ENCODE results near the gene TPSAB1. TPM values are rescaled to one million over a fixed set of nuclear protein-coding genes. Genes with fewer than 3 reads are reported as not detected.

TPSAB1 gene
- total RNA-seq, 1 experiment from 2014 or later, result not detected

DNA sequence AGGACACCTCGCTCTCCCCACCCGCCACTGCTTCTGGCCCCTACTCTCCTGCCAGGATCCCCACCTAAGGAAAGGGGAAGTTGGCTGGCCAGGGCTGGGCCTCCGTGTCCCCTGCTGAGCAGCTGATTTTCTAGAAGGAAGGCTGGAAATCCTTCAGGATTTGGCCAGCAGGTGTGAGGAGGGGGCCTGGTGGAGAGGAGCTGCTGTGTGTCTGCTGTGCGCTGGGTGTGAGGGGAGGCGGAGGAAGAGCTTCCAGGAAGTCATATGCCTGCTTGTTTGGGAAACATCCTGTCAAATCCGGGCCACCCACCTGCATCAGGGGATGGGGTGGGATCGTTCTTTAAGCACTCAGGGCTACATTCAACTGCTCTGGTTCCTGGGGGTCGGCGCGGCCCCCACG, 44.0 kb upstream of the TPSAB1 start:
- H3K4me3 ChIP-seq (ENCODE audit: low read depth in 2 of 2, low read length in 2 of 2), result no peak overlapping the region
- TF ChIP-seq, protein P1, sequence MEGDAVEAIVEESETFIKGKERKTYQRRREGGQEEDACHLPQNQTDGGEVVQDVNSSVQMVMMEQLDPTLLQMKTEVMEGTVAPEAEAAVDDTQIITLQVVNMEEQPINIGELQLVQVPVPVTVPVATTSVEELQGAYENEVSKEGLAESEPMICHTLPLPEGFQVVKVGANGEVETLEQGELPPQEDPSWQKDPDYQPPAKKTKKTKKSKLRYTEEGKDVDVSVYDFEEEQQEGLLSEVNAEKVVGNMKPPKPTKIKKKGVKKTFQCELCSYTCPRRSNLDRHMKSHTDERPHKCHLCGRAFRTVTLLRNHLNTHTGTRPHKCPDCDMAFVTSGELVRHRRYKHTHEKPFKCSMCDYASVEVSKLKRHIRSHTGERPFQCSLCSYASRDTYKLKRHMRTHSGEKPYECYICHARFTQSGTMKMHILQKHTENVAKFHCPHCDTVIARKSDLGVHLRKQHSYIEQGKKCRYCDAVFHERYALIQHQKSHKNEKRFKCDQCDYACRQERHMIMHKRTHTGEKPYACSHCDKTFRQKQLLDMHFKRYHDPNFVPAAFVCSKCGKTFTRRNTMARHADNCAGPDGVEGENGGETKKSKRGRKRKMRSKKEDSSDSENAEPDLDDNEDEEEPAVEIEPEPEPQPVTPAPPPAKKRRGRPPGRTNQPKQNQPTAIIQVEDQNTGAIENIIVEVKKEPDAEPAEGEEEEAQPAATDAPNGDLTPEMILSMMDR (IDR thresholded peaks at IDR 0.05), result no peak
- TF ChIP-seq SIN3A (IDR thresholded peaks at IDR 0.05; ENCODE audit: borderline replicate concordance, insufficient read depth, low read depth, low read length), result no peak
- H3K36me3 ChIP-seq (ENCODE audit: control insufficient read depth, insufficient read depth, low read length), result no peaks in the 10 kb centered on the region
- no peak for ATAC-seq
- H3K27ac ChIP-seq (ENCODE audit: low read length), result no peak overlapping the region
- intact Hi-C loops (cut with micrococcal nuclease; ENCODE audit: unreplicated experiment), result no loop called here
- ChIA-PET CTCF (no interaction called here), POLR2A (no interaction called here)
- in situ Hi-C loops (cut with HindIII; ENCODE audit: low pct_unique_long_range_greater_than_20kb, low sequenced_read_pairs), result no loop called here
- H3K4me1 ChIP-seq (ENCODE audit: control insufficient read depth, insufficient read depth, low read length), result peaks cover 34% of the 10 kb centered on the region
- no peaks in the 10 kb centered on the region for H3K27me3 ChIP-seq (ENCODE audit: control insufficient read depth, insufficient read depth, low read length)
- no peak for DNase-seq (ENCODE audit: low read depth, low spot score)
- no peaks in the 10 kb centered on the region for H3K9me3 ChIP-seq (ENCODE audit: control insufficient read depth, insufficient read depth, low read depth, low read length)
- BruUV-seq (replicated peaks), result no TSS peak

DNA sequence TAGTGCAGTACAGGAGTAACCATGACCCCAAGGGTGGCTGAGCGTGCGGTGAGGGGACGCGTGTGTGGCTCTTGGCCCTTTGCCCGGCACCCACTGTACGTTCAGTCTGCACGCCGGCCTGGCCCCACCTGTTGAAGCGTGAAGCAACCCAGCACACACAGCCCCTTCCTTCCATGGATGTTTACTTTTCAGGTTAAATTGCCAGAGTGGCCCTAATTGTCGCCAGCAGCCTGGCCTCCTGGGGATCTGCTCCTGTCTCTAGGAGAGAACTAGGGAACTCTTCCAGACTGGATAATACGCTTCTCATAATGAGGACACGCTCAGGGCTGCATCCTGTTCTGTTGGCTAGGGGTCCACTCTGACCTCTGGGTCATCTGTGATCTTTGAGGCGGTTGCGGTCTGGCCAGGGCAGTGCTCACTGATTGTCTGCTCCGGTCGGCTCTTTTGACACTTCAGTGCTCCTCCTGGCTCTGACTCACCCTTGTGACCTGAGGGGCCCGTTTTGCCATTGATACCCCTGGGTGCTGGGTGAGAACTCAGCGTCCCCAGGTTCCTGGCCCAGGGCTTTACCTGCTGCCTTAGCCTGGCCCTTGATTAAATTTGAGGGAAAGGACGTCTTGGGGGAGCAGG, 43.2 kb upstream of the TPSAB1 start:
- H3K4me1 ChIP-seq (ENCODE audit: control insufficient read depth, insufficient read depth, low read length), result peaks cover 30% of the 10 kb centered on the region
- in situ Hi-C loops (cut with HindIII; ENCODE audit: low pct_unique_long_range_greater_than_20kb, low sequenced_read_pairs) (no loop called here), intact Hi-C loops (cut with micrococcal nuclease; ENCODE audit: unreplicated experiment) (no loop called here)
- ATAC-seq, result no peak
- H3K27me3 ChIP-seq (ENCODE audit: control insufficient read depth, insufficient read depth, low read length), result no peaks in the 10 kb centered on the region
- no TSS peak for BruUV-seq (replicated peaks)
- TF ChIP-seq, protein P1 (IDR thresholded peaks at IDR 0.05), result no peak
- TF ChIP-seq TCF7L2 (IDR thresholded peaks at IDR 0.05; ENCODE audit: low read depth, low read length) (no peak), POLR2AphosphoS5 (IDR thresholded peaks at IDR 0.05; ENCODE audit: low read depth, low read length) (no peak), SIN3A (IDR thresholded peaks at IDR 0.05; ENCODE audit: borderline replicate concordance, insufficient read depth, low read depth, low read length) (no peak)
- TF ChIP-seq, protein P2, sequence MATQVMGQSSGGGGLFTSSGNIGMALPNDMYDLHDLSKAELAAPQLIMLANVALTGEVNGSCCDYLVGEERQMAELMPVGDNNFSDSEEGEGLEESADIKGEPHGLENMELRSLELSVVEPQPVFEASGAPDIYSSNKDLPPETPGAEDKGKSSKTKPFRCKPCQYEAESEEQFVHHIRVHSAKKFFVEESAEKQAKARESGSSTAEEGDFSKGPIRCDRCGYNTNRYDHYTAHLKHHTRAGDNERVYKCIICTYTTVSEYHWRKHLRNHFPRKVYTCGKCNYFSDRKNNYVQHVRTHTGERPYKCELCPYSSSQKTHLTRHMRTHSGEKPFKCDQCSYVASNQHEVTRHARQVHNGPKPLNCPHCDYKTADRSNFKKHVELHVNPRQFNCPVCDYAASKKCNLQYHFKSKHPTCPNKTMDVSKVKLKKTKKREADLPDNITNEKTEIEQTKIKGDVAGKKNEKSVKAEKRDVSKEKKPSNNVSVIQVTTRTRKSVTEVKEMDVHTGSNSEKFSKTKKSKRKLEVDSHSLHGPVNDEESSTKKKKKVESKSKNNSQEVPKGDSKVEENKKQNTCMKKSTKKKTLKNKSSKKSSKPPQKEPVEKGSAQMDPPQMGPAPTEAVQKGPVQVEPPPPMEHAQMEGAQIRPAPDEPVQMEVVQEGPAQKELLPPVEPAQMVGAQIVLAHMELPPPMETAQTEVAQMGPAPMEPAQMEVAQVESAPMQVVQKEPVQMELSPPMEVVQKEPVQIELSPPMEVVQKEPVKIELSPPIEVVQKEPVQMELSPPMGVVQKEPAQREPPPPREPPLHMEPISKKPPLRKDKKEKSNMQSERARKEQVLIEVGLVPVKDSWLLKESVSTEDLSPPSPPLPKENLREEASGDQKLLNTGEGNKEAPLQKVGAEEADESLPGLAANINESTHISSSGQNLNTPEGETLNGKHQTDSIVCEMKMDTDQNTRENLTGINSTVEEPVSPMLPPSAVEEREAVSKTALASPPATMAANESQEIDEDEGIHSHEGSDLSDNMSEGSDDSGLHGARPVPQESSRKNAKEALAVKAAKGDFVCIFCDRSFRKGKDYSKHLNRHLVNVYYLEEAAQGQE (IDR thresholded peaks at IDR 0.05; ENCODE audit: insufficient read depth in 1 of 2, low read depth in 2 of 2, low read length in 1 of 2), result no peak
- H3K27ac ChIP-seq (ENCODE audit: low read length), result no peak overlapping the region
- POLR2A ChIA-PET, result no interaction called here
- H3K4me3 ChIP-seq (ENCODE audit: low read depth in 2 of 2, low read length in 2 of 2), result no peak overlapping the region
- H3K36me3 ChIP-seq (ENCODE audit: control insufficient read depth, insufficient read depth, low read length), result no peaks in the 10 kb centered on the region
- DNase-seq (ENCODE audit: low read depth, low spot score), result no peak
- H3K9me3 ChIP-seq (ENCODE audit: control insufficient read depth, insufficient read depth, low read depth, low read length), result no peaks in the 10 kb centered on the region
- CTCF ChIA-PET, result no interaction called here
